Measurements from ENCODE around the gene LEKR1.

Gene LEKR1

GRCh38 chr3:156976933-156977332, 150.8 kb downstream of the LEKR1 start:
- 93 to 97% methylated on average over 3 to 4 of the region's 4 CpGs for WGBS, 2 experiments (ENCODE audit: insufficient coverage in 2 of 2)
- no peaks in the 10 kb centered on the region for H3K36me3 ChIP-seq (ENCODE audit: control insufficient read depth, insufficient read depth, low read length)
- no peaks in the 10 kb centered on the region for H3K4me1 ChIP-seq (ENCODE audit: control insufficient read depth, insufficient read depth, low read length, poor library complexity, severe bottlenecking)

GRCh38 chr3:156978481-156978961, 152.4 kb downstream of the LEKR1 start:
- WGBS, 2 experiments (ENCODE audit: insufficient coverage in 2 of 2): 92% methylated on average over 1 of the region's 2 CpGs; no CpG with 5 or more reads in 1 of the 2 experiments
- no peak overlapping the region for H3K27ac ChIP-seq (ENCODE audit: low read depth, low read length, severe bottlenecking)
- no peaks in the 10 kb centered on the region for H3K36me3 ChIP-seq (ENCODE audit: control insufficient read depth, insufficient read depth, low read length)
- H3K9me3 ChIP-seq (ENCODE audit: control insufficient read depth, low read length): no peaks in the 10 kb centered on the region
- no peak overlapping the region for H3K4me3 ChIP-seq (ENCODE audit: extremely low read depth, insufficient read depth, low read length, poor library complexity, severe bottlenecking)
- no peaks in the 10 kb centered on the region for H3K4me1 ChIP-seq (ENCODE audit: control insufficient read depth, insufficient read depth, low read length, poor library complexity, severe bottlenecking)

More at GRCh38 chr3:156976933-156977332, 150.8 kb downstream of the LEKR1 start:
- Histone ChIP-seq H3K4me3 (ENCODE audit: extremely low read depth, insufficient read depth, low read length, poor library complexity, severe bottlenecking) (no peak overlapping the region), H3K9me3 (ENCODE audit: control insufficient read depth, low read length) (no peaks in the 10 kb centered on the region), H3K27ac (ENCODE audit: low read depth, low read length, severe bottlenecking) (no peak overlapping the region)

- Histone ChIP-seq H3K4me3 (ENCODE audit: extremely low read depth, insufficient read depth, low read length, poor library complexity, severe bottlenecking) (no peak overlapping the region), H3K27ac (ENCODE audit: low read depth, low read length, severe bottlenecking) (no peak overlapping the region), H3K4me1 (ENCODE audit: control insufficient read depth, insufficient read depth, low read length, poor library complexity, severe bottlenecking) (no peaks in the 10 kb centered on the region), H3K36me3 (ENCODE audit: control insufficient read depth, insufficient read depth, low read length) (no peaks in the 10 kb centered on the region), H3K9me3 (ENCODE audit: control insufficient read depth, low read length) (no peaks in the 10 kb centered on the region)
- WGBS, 2 experiments (ENCODE audit: insufficient coverage in 2 of 2): 92% methylated on average over 2 of the region's 3 CpGs; no CpG with 5 or more reads in 1 of the 2 experiments
These were observed 154.9 kb downstream of the LEKR1 start for GRCh38 chr3:156981005-156981404.

GRCh38 chr3:156983559-156983958, 157.4 kb downstream of the LEKR1 start:
- Histone ChIP-seq H3K27ac (ENCODE audit: low read depth, low read length, severe bottlenecking) (no peak overlapping the region), H3K9me3 (ENCODE audit: control insufficient read depth, low read length) (no peaks in the 10 kb centered on the region), H3K4me3 (ENCODE audit: extremely low read depth, insufficient read depth, low read length, poor library complexity, severe bottlenecking) (no peak overlapping the region), H3K36me3 (ENCODE audit: control insufficient read depth, insufficient read depth, low read length) (no peaks in the 10 kb centered on the region), H3K4me1 (ENCODE audit: control insufficient read depth, insufficient read depth, low read length, poor library complexity, severe bottlenecking) (no peaks in the 10 kb centered on the region)

GRCh38 chr3:156985711-156986110, 159.6 kb downstream of the LEKR1 start:
- Histone ChIP-seq H3K4me3 (ENCODE audit: extremely low read depth, insufficient read depth, low read length, poor library complexity, severe bottlenecking) (no peak overlapping the region), H3K4me1 (ENCODE audit: control insufficient read depth, insufficient read depth, low read length, poor library complexity, severe bottlenecking) (no peaks in the 10 kb centered on the region), H3K27ac (ENCODE audit: low read depth, low read length, severe bottlenecking) (no peak overlapping the region), H3K36me3 (ENCODE audit: control insufficient read depth, insufficient read depth, low read length) (no peaks in the 10 kb centered on the region), H3K9me3 (ENCODE audit: control insufficient read depth, low read length) (no peaks in the 10 kb centered on the region)
- WGBS, 2 experiments (ENCODE audit: insufficient coverage in 2 of 2): 96% methylated on average over 3 to 5 of the region's 5 CpGs

- no peaks in the 10 kb centered on the region for H3K4me1 ChIP-seq (ENCODE audit: control insufficient read depth, insufficient read depth, low read length, poor library complexity, severe bottlenecking)
- no peaks in the 10 kb centered on the region for H3K9me3 ChIP-seq (ENCODE audit: control insufficient read depth, low read length)
- no peak overlapping the region for H3K4me3 ChIP-seq (ENCODE audit: extremely low read depth, insufficient read depth, low read length, poor library complexity, severe bottlenecking)
- H3K36me3 ChIP-seq (ENCODE audit: control insufficient read depth, insufficient read depth, low read length): no peaks in the 10 kb centered on the region
- WGBS, 2 experiments (ENCODE audit: insufficient coverage in 2 of 2): 82 to 100% methylated on average over 1 to 2 of the region's 2 CpGs
- H3K27ac ChIP-seq (ENCODE audit: low read depth, low read length, severe bottlenecking): no peak overlapping the region
These were observed 161.8 kb downstream of the LEKR1 start for GRCh38 chr3:156987946-156988345.

- no peaks in the 10 kb centered on the region for H3K36me3 ChIP-seq (ENCODE audit: control insufficient read depth, insufficient read depth, low read length)
- H3K4me1 ChIP-seq (ENCODE audit: control insufficient read depth, insufficient read depth, low read length, poor library complexity, severe bottlenecking): no peaks in the 10 kb centered on the region
- no peaks in the 10 kb centered on the region for H3K9me3 ChIP-seq (ENCODE audit: control insufficient read depth, low read length)
- no peak overlapping the region for H3K27ac ChIP-seq (ENCODE audit: low read depth, low read length, severe bottlenecking)
- no peak overlapping the region for H3K4me3 ChIP-seq (ENCODE audit: extremely low read depth, insufficient read depth, low read length, poor library complexity, severe bottlenecking)
These were observed 171.2 kb downstream of the LEKR1 start for GRCh38 chr3:156997351-156997750.

GRCh38 chr3:157001221-157001957, 175.2 kb downstream of the LEKR1 start:
- Histone ChIP-seq H3K27ac (ENCODE audit: low read depth, low read length, severe bottlenecking) (no peak overlapping the region), H3K4me3 (ENCODE audit: extremely low read depth, insufficient read depth, low read length, poor library complexity, severe bottlenecking) (no peak overlapping the region), H3K4me1 (ENCODE audit: control insufficient read depth, insufficient read depth, low read length, poor library complexity, severe bottlenecking) (no peaks in the 10 kb centered on the region), H3K36me3 (ENCODE audit: control insufficient read depth, insufficient read depth, low read length) (no peaks in the 10 kb centered on the region), H3K9me3 (ENCODE audit: control insufficient read depth, low read length) (peaks cover 5% of the 10 kb centered on the region)
- no CpG with 5 or more reads among the region's 2 CpGs for WGBS, 2 experiments (ENCODE audit: insufficient coverage in 2 of 2)

- Histone ChIP-seq H3K9me3 (ENCODE audit: control insufficient read depth, low read length) (no peaks in the 10 kb centered on the region), H3K4me1 (ENCODE audit: control insufficient read depth, insufficient read depth, low read length, poor library complexity, severe bottlenecking) (no peaks in the 10 kb centered on the region)
These were observed 195.5 kb downstream of the LEKR1 start for GRCh38 chr3:157021679-157022078.

GRCh38 chr3:157023226-157023625, 197.1 kb downstream of the LEKR1 start:
- Histone ChIP-seq H3K27ac (ENCODE audit: low read depth, low read length, severe bottlenecking) (no peak overlapping the region), H3K4me3 (ENCODE audit: extremely low read depth, insufficient read depth, low read length, poor library complexity, severe bottlenecking) (no peak overlapping the region), H3K9me3 (ENCODE audit: control insufficient read depth, low read length) (no peaks in the 10 kb centered on the region), H3K36me3 (ENCODE audit: control insufficient read depth, insufficient read depth, low read length) (no peaks in the 10 kb centered on the region), H3K4me1 (ENCODE audit: control insufficient read depth, insufficient read depth, low read length, poor library complexity, severe bottlenecking) (no peaks in the 10 kb centered on the region)

More at GRCh38 chr3:157021679-157022078, 195.5 kb downstream of the LEKR1 start:
- H3K27ac ChIP-seq (ENCODE audit: low read depth, low read length, severe bottlenecking): no peak overlapping the region
- no peaks in the 10 kb centered on the region for H3K36me3 ChIP-seq (ENCODE audit: control insufficient read depth, insufficient read depth, low read length)
- no peak overlapping the region for H3K4me3 ChIP-seq (ENCODE audit: extremely low read depth, insufficient read depth, low read length, poor library complexity, severe bottlenecking)

- H3K27ac ChIP-seq (ENCODE audit: low read depth, low read length, severe bottlenecking): no peak overlapping the region
- H3K36me3 ChIP-seq (ENCODE audit: control insufficient read depth, insufficient read depth, low read length): no peaks in the 10 kb centered on the region
- no peak overlapping the region for H3K4me3 ChIP-seq (ENCODE audit: extremely low read depth, insufficient read depth, low read length, poor library complexity, severe bottlenecking)
- no peaks in the 10 kb centered on the region for H3K9me3 ChIP-seq (ENCODE audit: control insufficient read depth, low read length)
- H3K4me1 ChIP-seq (ENCODE audit: control insufficient read depth, insufficient read depth, low read length, poor library complexity, severe bottlenecking): no peaks in the 10 kb centered on the region
- 80 to 83% methylated on average over 1 of the region's 1 CpG for WGBS, 2 experiments (ENCODE audit: insufficient coverage in 2 of 2)
These were observed 199.9 kb downstream of the LEKR1 start for GRCh38 chr3:157026091-157026490.

All from mesodermal cell (in vitro differentiated cells).